ENCODE data around the gene IL21R.
"Not testable (repeated sequence)": the region's sequence is repeated elsewhere in the genome, so short reads cannot be mapped to it uniquely, and the experiment has no call there.

IL21R gene

DNA sequence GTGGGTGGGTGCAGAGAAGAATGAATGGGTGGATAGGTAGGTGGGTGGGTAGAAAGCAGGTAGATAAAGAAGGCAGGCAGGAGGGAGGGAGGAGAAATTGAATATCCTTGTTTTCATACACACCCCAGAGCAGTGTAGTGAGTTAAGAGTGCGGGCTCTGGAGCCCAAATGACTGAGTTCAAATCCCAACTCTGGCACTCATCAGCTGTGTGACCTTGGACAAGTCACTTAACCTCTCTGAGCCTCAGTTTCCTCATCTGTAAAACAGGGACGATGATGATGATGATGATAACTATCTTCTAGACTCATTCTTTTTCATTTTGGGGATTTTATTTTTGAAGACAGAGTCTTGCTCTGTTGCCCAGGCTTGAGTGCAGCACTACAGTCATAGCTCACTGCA lies 2.0 kb upstream of the IL21R start:
- Mint-ChIP-seq H3K27me3 (no peaks in the 10 kb centered on the region), H3K27ac (peak overlapping the region in 1 of 2 donors; percentile 52), H3K4me3 (no peak overlapping the region), H3K9me3 (peaks cover 0 to 3% of the 10 kb centered on the region in 2 donors), H3K4me1 (ENCODE audit: low read depth in 2 of 2) (peaks cover 42 to 44% of the 10 kb centered on the region in 2 donors), H3K36me3 (ENCODE audit: insufficient read depth) (peaks cover 34% of the 10 kb centered on the region)
- DNase-seq (no peak), ATAC-seq (replicated peaks) (no peak)

- H3K4me1 Mint-ChIP-seq (ENCODE audit: low read depth in 2 of 2): peaks cover 48 to 49% of the 10 kb centered on the region in 2 donors
These were observed 988 bp upstream of the IL21R start for GRCh38 chr16:27400751-27401620.

DNA sequence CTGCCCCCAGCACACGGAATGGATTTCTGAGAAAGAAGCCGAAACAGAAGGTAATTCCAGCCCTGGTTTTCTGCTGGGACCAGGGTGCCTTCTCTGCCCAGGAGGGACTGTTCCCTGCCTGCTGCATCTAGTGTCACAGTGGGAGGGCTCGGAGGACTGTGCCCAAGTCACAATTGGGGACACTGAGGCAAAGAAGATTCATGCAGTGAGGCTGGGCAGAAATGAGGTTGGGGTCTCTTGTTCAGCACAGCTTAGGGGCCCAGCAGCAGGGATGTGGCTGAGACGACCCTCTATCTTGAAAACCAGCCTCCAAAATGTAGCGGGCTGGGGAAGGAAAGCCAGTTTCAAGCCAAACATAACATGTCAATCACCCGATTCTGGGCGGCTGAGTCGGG lies 592 bp downstream of the IL21R start:
- Mint-ChIP-seq H3K36me3 (ENCODE audit: insufficient read depth) (peaks cover 59% of the 10 kb centered on the region), H3K9me3 (no peaks in the 10 kb centered on the region), H3K27me3 (no peaks in the 10 kb centered on the region), H3K27ac (peak overlapping the region; percentile 99), H3K4me3 (peak overlapping the region; percentile 95 to 97), H3K4me1 (ENCODE audit: low read depth in 2 of 2) (peaks cover 63 to 64% of the 10 kb centered on the region in 2 donors)
- no peak for DNase-seq
- ATAC-seq (replicated peaks): no peak

More at GRCh38 chr16:27400751-27401620, 988 bp upstream of the IL21R start:
- Mint-ChIP-seq H3K27ac (peak overlapping the region; percentile 99), H3K27me3 (no peaks in the 10 kb centered on the region), H3K9me3 (no peaks in the 10 kb centered on the region), H3K4me3 (peak overlapping the region; percentile 95 to 97), H3K36me3 (ENCODE audit: insufficient read depth) (peaks cover 44% of the 10 kb centered on the region)
- no peak for ATAC-seq (replicated peaks)
- DNase-seq: peak in 1 of 3 experiments; percentile 9

GRCh38 chr16:27402964-27403600 lies 1.1 kb downstream of the IL21R start:
- Mint-ChIP-seq H3K9me3 (no peaks in the 10 kb centered on the region), H3K27ac (peak overlapping the region; percentile 99), H3K27me3 (no peaks in the 10 kb centered on the region), H3K4me1 (ENCODE audit: low read depth in 2 of 2) (peaks cover 69 to 70% of the 10 kb centered on the region in 2 donors), H3K4me3 (peak overlapping the region; percentile 95 to 97), H3K36me3 (ENCODE audit: insufficient read depth) (peaks cover 63% of the 10 kb centered on the region)
- ATAC-seq (replicated peaks) (no peak), DNase-seq (peak; percentile 24 to 39 (median 34))

GRCh38 chr16:27403601-27403992 lies 1.6 kb downstream of the IL21R start:
- Mint-ChIP-seq H3K4me1 (ENCODE audit: low read depth in 2 of 2) (peaks cover 74 to 75% of the 10 kb centered on the region in 2 donors), H3K36me3 (ENCODE audit: insufficient read depth) (peaks cover 68% of the 10 kb centered on the region), H3K27me3 (no peaks in the 10 kb centered on the region), H3K9me3 (no peaks in the 10 kb centered on the region), H3K27ac (peak overlapping the region; percentile 99), H3K4me3 (peak overlapping the region; percentile 95 to 97)
- DNase-seq (no peak), ATAC-seq (replicated peaks) (no peak)

DNA sequence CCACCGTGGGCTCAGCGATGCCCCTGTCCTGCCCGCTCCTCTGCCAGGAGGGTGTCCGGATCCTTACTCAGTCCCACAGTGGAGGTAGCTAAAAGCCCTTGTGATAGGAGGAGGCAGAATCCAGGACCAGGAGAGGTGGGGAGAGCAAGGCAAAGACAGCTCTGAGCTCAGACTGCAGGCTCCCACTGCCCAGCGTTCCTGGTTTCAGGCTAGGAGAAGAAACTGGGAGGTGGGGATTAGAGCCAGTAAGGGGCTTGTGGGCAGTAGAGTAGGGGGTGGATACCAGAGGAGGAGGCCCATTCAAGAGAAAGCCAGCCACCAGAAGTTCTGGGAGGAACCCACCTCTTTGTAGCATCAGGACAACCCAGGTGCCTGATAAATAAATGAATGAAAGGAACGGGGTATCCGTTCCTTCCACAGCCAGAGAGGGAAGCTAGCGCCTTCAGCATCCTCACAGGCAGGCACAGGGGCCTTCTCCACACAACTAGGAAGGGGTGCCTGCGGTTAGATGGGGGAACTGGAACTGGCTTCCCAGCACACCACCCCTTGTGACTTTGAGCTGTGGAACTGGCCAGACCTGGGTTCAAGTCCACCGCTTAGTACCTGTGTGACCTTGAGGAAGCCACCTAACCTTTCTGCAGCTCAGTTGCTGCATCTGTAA lies 2.3 kb downstream of the IL21R start:
- Mint-ChIP-seq H3K4me3 (peak overlapping the region; percentile 95 to 97), H3K36me3 (ENCODE audit: insufficient read depth) (peaks cover 74% of the 10 kb centered on the region), H3K9me3 (no peaks in the 10 kb centered on the region)

GRCh38 chr16:27405546-27406451 lies 3.8 kb downstream of the IL21R start:
- no peak for DNase-seq
- Mint-ChIP-seq H3K4me1 (ENCODE audit: low read depth in 2 of 2) (peaks cover 71 to 83% of the 10 kb centered on the region in 2 donors), H3K4me3 (peak overlapping the region; percentile 95 to 97), H3K27ac (peak overlapping the region; percentile 99), H3K27me3 (no peaks in the 10 kb centered on the region), H3K9me3 (no peaks in the 10 kb centered on the region), H3K36me3 (ENCODE audit: insufficient read depth) (peaks cover 87% of the 10 kb centered on the region)
- ATAC-seq (replicated peaks): no peak

More for the DNA sequence above, 2.3 kb downstream of the IL21R start:
- no peak for DNase-seq
- Mint-ChIP-seq H3K27me3 (no peaks in the 10 kb centered on the region), H3K4me1 (ENCODE audit: low read depth in 2 of 2) (peaks cover 77 to 78% of the 10 kb centered on the region in 2 donors), H3K27ac (peak overlapping the region; percentile 99)
- ATAC-seq (replicated peaks): no peak

- Mint-ChIP-seq H3K4me3 (peak overlapping the region; percentile 95 to 97), H3K4me1 (ENCODE audit: low read depth in 2 of 2) (peaks cover 65 to 83% of the 10 kb centered on the region in 2 donors), H3K36me3 (ENCODE audit: insufficient read depth) (peaks cover 92% of the 10 kb centered on the region), H3K27ac (peak overlapping the region; percentile 99), H3K9me3 (no peaks in the 10 kb centered on the region), H3K27me3 (no peaks in the 10 kb centered on the region)
- DNase-seq: no peak
- ATAC-seq (replicated peaks): no peak
These were observed 4.6 kb downstream of the IL21R start for GRCh38 chr16:27406511-27407128.

- Mint-ChIP-seq H3K9me3 (no peaks in the 10 kb centered on the region), H3K27me3 (no peaks in the 10 kb centered on the region), H3K27ac (peak overlapping the region; percentile 99), H3K4me3 (peak overlapping the region; percentile 95 to 97), H3K4me1 (ENCODE audit: low read depth in 2 of 2) (peaks cover 66 to 83% of the 10 kb centered on the region in 2 donors), H3K36me3 (ENCODE audit: insufficient read depth) (peaks cover 87% of the 10 kb centered on the region)
- ATAC-seq (replicated peaks) (peak; percentile 28), DNase-seq (no peak)
These were observed 5.2 kb downstream of the IL21R start for GRCh38 chr16:27407133-27407532.

DNA sequence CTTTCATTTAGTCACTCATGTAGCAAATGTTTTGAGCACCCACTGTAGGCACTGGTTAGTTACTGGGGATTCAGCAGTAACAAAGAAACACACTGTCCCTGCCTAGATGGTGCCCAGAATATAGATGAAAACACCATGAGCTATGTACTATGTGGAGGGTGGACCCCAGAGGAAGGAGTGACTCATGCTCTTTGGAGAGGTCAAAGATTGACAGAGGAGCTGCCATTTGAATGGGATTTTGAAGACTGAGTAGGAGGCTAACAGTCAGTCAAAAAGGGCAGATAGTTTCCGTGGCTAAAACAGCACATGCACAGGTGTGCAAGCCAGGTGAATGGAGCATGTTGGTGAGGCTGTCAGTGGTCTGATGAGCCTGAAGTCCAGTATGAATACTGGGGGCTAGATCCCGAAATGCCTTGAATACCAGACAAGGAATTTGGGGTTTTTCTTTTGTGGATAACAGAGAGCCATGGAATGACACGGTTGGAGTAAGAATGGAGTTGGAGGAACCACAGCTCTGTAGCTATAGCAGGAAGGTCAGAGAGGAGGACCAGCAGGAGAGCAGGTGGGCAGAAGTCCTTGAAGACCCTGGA lies 6.1 kb downstream of the IL21R start:
- DNase-seq (no peak), ATAC-seq (replicated peaks) (peak; percentile 37)
- Mint-ChIP-seq H3K27ac (peak overlapping the region; percentile 99), H3K4me1 (ENCODE audit: low read depth in 2 of 2) (peaks cover 65 to 87% of the 10 kb centered on the region in 2 donors), H3K4me3 (peak overlapping the region; percentile 95 to 97), H3K9me3 (no peaks in the 10 kb centered on the region), H3K27me3 (no peaks in the 10 kb centered on the region), H3K36me3 (ENCODE audit: insufficient read depth) (peaks cover 77% of the 10 kb centered on the region)

DNA sequence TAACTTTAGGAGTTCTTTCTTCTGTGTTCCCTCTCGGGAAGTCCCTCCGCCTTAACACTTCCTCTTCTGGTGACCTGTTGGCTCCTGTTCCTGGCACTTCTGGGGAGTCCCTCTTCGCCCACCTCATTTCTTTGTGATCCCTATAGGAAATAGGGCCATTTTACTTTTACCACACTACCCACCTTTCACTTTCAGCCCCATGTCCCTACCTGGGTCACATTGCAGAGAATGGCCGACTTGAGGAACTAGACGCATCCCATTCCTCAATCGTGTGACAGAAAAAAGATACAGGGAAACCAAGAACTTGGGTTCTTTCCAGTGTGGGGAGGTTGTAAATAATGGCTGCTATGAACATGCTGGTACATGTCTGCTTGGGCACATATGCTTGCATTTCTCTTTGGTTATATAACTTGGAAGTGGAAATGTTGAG lies 6.6 kb downstream of the IL21R start:
- Mint-ChIP-seq H3K27ac (peak overlapping the region; percentile 99), H3K27me3 (no peaks in the 10 kb centered on the region), H3K9me3 (no peaks in the 10 kb centered on the region), H3K36me3 (ENCODE audit: insufficient read depth) (peaks cover 72% of the 10 kb centered on the region), H3K4me1 (ENCODE audit: low read depth in 2 of 2) (peaks cover 65 to 87% of the 10 kb centered on the region in 2 donors), H3K4me3 (peak overlapping the region; percentile 95 to 97)
- ATAC-seq (replicated peaks) (no peak), DNase-seq (no peak)

GRCh38 chr16:27409958-27410357 lies 8.0 kb downstream of the IL21R start:
- not testable (repeated sequence) for DNase-seq; H3K27me3 Mint-ChIP-seq; ATAC-seq (replicated peaks); H3K9me3 Mint-ChIP-seq
- Mint-ChIP-seq H3K27ac (peak overlapping the region in 1 of 2 donors; percentile 56), H3K36me3 (ENCODE audit: insufficient read depth) (peaks cover 59% of the 10 kb centered on the region), H3K4me1 (ENCODE audit: low read depth in 2 of 2) (peaks cover 58 to 86% of the 10 kb centered on the region in 2 donors), H3K4me3 (peak overlapping the region in 1 of 2 donors; percentile 97)

All from effector memory CD8-positive, alpha-beta T cell (primary cell).